Breast epithelium (tissue), 4 donors: Measurements from ENCODE around the gene TRIM43. TPM values are rescaled to one million over a fixed set of nuclear protein-coding genes. Genes with fewer than 3 reads are reported as not detected.
"Not testable (repeated sequence)": the region's sequence is repeated elsewhere in the genome, so short reads cannot be mapped to it uniquely, and the experiment has no call there.

Source experiments
- DNase-seq, 2 donors: peaks; one replicate each; pipeline ENCODE4 v3.0.0-alpha.2; 2019; ENCODE audit warnings: low spot score in 2 of 2
- H3K27ac ChIP-seq, 2 donors: fragments of 200-600 bp; sonication (generic) in 1 of 2; one replicate each; pipeline ENCODE4 v1.5.1; 2016 to 2019; ENCODE audit warnings: mild to moderate bottlenecking in 1 of 2
- H3K27me3 ChIP-seq, 2 donors: fragments of 200-600 bp; sonication (generic) in 1 of 2; one replicate each; pipeline versions ENCODE4 v1.5.1 to v1.6.0; 2017 to 2019; ENCODE audit warnings: control low read depth in 1 of 2, mild to moderate bottlenecking in 1 of 2
- H3K36me3 ChIP-seq: fragments of 200-600 bp; one replicate; pipeline ENCODE4 v1.5.1; 2019
- H3K4me1 ChIP-seq, 2 donors: fragments of 200-600 bp; sonication (generic); one replicate each; pipeline ENCODE4 v1.5.1; 2016 to 2019; ENCODE audit warnings: control low read depth in 1 of 2
- H3K4me3 ChIP-seq, 3 donors: fragments of 200-600 bp; sonication (generic); 1 replicate in 2 of 3; 2 replicates in 1 of 3; pipeline ENCODE4 v1.5.1; 2016 to 2019; ENCODE audit warnings: mild to moderate bottlenecking in 3 of 3, moderate library complexity in 2 of 3
- H3K9me3 ChIP-seq, 2 donors: fragments of 200-600 bp; sonication (generic) in 1 of 2; one replicate each; pipeline ENCODE4 v1.5.1; 2016 to 2019; ENCODE audit warnings: control low read depth in 1 of 2
- CTCF ChIP-seq, 3 donors: fragments of 450-650 bp; IDR thresholded peaks; one replicate each; pipeline ENCODE4 v1.5.1; 2016 to 2017; ENCODE audit warnings: antibody characterized with exemption in 3 of 3, mild to moderate bottlenecking in 3 of 3, moderate library complexity in 3 of 3
- POLR2A ChIP-seq: fragments of 450-650 bp; IDR thresholded peaks from one replicate; pipeline ENCODE4 v1.6.1; 2016; ENCODE audit warnings: antibody characterized with exemption, mild to moderate bottlenecking, moderate library complexity
- POLR2AphosphoS5 ChIP-seq, 3 donors: sonication (generic); formaldehyde crosslinking; IDR thresholded peaks; one replicate each; pipeline ENCODE4 v1.6.1; 2017; ENCODE audit warnings: antibody characterized with exemption in 3 of 3
- intact Hi-C: fragments of 100-400 bp; cut with DNase I; formaldehyde crosslinking; loops from one replicate; pipeline ENCODE4 v1.15.1; 2023; ENCODE audit warnings: low total_unique reads
- total RNA-seq, 3 donors: library from RNA; depleted of rRNA; stranded (reverse); fragments of >200 nt; gene quantifications; one replicate each; pipeline ENCODE4 v1.1.0, GENCODE V29; 2016

TRIM43 gene
- total RNA-seq, 3 donors from 2014 or later, result not detected

- intact Hi-C loops, result no loop called here
- Histone ChIP-seq H3K36me3 (no peaks in the 10 kb centered on the region), H3K4me1 (no peaks in the 10 kb centered on the region), H3K4me3 (no peak overlapping the region), H3K27ac (no peak overlapping the region), H3K27me3 (no peaks in the 10 kb centered on the region), H3K9me3 (no peaks in the 10 kb centered on the region)
- no peak for DNase-seq
- TF ChIP-seq POLR2A, result no peak
- TF ChIP-seq CTCF (IDR thresholded peaks at IDR 0.05), result no peak
- TF ChIP-seq POLR2AphosphoS5 (IDR thresholded peaks at IDR 0.05), result no peak
Measured at GRCh38 chr2:95575857-95576256, 15.9 kb upstream of the TRIM43 start.

- no peaks in the 10 kb centered on the region for H3K36me3 ChIP-seq
- no peak for DNase-seq
- TF ChIP-seq POLR2AphosphoS5 (IDR thresholded peaks at IDR 0.05), result no peak
- TF ChIP-seq POLR2A, result no peak
- no peak for TF ChIP-seq CTCF (IDR thresholded peaks at IDR 0.05)
- intact Hi-C loops, result no loop called here
- no peaks in the 10 kb centered on the region for H3K4me1 ChIP-seq
- H3K27me3 ChIP-seq, result no peaks in the 10 kb centered on the region
- no peak overlapping the region for H3K27ac ChIP-seq
- no peak overlapping the region for H3K4me3 ChIP-seq
- no peaks in the 10 kb centered on the region for H3K9me3 ChIP-seq
Measured at GRCh38 chr2:95578539-95578938, 13.3 kb upstream of the TRIM43 start.

- H3K9me3 ChIP-seq, H3K4me3 ChIP-seq, intact Hi-C loops, H3K4me1 ChIP-seq, DNase-seq, H3K36me3 ChIP-seq, H3K27ac ChIP-seq, H3K27me3 ChIP-seq: not testable (repeated sequence)
Measured at GRCh38 chr2:95583545-95583944, 8.3 kb upstream of the TRIM43 start.

- DNase-seq, H3K4me1 ChIP-seq, H3K4me3 ChIP-seq, H3K36me3 ChIP-seq, H3K9me3 ChIP-seq, intact Hi-C loops, H3K27ac ChIP-seq, H3K27me3 ChIP-seq: not testable (repeated sequence)
Measured at GRCh38 chr2:95584321-95584720, 7.5 kb upstream of the TRIM43 start.

- H3K4me3 ChIP-seq, H3K4me1 ChIP-seq, H3K9me3 ChIP-seq, H3K36me3 ChIP-seq, H3K27me3 ChIP-seq, intact Hi-C loops, H3K27ac ChIP-seq: not testable (repeated sequence)
- DNase-seq, result peak in 1 of 2 donors; percentile 31
Measured at GRCh38 chr2:95589777-95590536, 1.8 kb upstream of the TRIM43 start.

GRCh38 chr2:95592973-95593372, 1.2 kb downstream of the TRIM43 start:
- intact Hi-C loops, H3K27ac ChIP-seq, DNase-seq: not testable (repeated sequence)

GRCh38 chr2:95595012-95595411, 3.2 kb downstream of the TRIM43 start:
- H3K27me3 ChIP-seq, H3K36me3 ChIP-seq, H3K4me3 ChIP-seq, H3K4me1 ChIP-seq, DNase-seq, H3K27ac ChIP-seq, H3K9me3 ChIP-seq, intact Hi-C loops: not testable (repeated sequence)

More at GRCh38 chr2:95592973-95593372, 1.2 kb downstream of the TRIM43 start:
- not testable (repeated sequence) for H3K4me1 ChIP-seq, H3K27me3 ChIP-seq, H3K36me3 ChIP-seq, H3K9me3 ChIP-seq, H3K4me3 ChIP-seq

GRCh38 chr2:95601301-95601700, 9.5 kb downstream of the TRIM43 start:
- intact Hi-C loops, DNase-seq, H3K4me1 ChIP-seq, H3K4me3 ChIP-seq, H3K27me3 ChIP-seq, H3K9me3 ChIP-seq, H3K36me3 ChIP-seq, H3K27ac ChIP-seq: not testable (repeated sequence)

GRCh38 chr2:95602146-95602545, 10.3 kb downstream of the TRIM43 start:
- DNase-seq, H3K9me3 ChIP-seq, H3K4me3 ChIP-seq, H3K36me3 ChIP-seq, intact Hi-C loops, H3K4me1 ChIP-seq, H3K27me3 ChIP-seq, H3K27ac ChIP-seq: not testable (repeated sequence)

- DNase-seq, H3K27me3 ChIP-seq, H3K27ac ChIP-seq, H3K9me3 ChIP-seq, intact Hi-C loops, H3K4me1 ChIP-seq, H3K36me3 ChIP-seq, H3K4me3 ChIP-seq: not testable (repeated sequence)
Measured at GRCh38 chr2:95608356-95608755, 16.6 kb downstream of the TRIM43 start.

GRCh38 chr2:95609764-95610163, 18.0 kb downstream of the TRIM43 start:
- H3K36me3 ChIP-seq, DNase-seq, H3K27ac ChIP-seq, H3K27me3 ChIP-seq, intact Hi-C loops, H3K4me1 ChIP-seq, H3K9me3 ChIP-seq, H3K4me3 ChIP-seq: not testable (repeated sequence)
